SK-N-SH treated with all-trans-retinoic acid at 6 μM for 48 hours (cell line): ENCODE measurements around the gene UNC5B.

ENCODE experiments used
- ESRRG ChIP-seq: fragments of 250-450 bp; sonication (Bioruptor Pico); IDR thresholded peaks from 2 replicates; pipeline ENCODE4 v1.6.1; 2021; ENCODE audit warnings: mild to moderate bottlenecking
- GLIS3 ChIP-seq: fragments of 250-450 bp; sonication (Bioruptor Pico); IDR thresholded peaks from 2 replicates; pipeline ENCODE4 v1.5.0; 2020; ENCODE audit warnings: mild to moderate bottlenecking, moderate library complexity
- OSR1 ChIP-seq: fragments of 250-450 bp; sonication (Bioruptor Pico); IDR thresholded peaks from 2 replicates; pipeline ENCODE4 v1.8.0; 2022; ENCODE audit warnings: moderate library complexity, mild to moderate bottlenecking, inconsistent platforms
- PPARA ChIP-seq: fragments of 250-450 bp; sonication (Bioruptor Pico); IDR thresholded peaks from 2 replicates; pipeline ENCODE4 v1.5.0; 2020; ENCODE audit warnings: mild to moderate bottlenecking, borderline replicate concordance
- ZC3H10 ChIP-seq: fragments of 250-450 bp; sonication (Bioruptor Pico); IDR thresholded peaks from 2 replicates; pipeline ENCODE4 v1.5.1; 2021; ENCODE audit warnings: mild to moderate bottlenecking, moderate library complexity
- ZNF70 ChIP-seq: fragments of 450-650 bp; formaldehyde crosslinking; IDR thresholded peaks from 2 replicates; pipeline ENCODE4 v1.5.0; 2020; ENCODE audit warnings: mild to moderate bottlenecking, moderate library complexity
- ZNF8 ChIP-seq: fragments of 450-650 bp; formaldehyde crosslinking; IDR thresholded peaks from 2 replicates; pipeline ENCODE4 v1.5.0; 2020; ENCODE audit warnings: mild to moderate bottlenecking, moderate library complexity

DNA sequence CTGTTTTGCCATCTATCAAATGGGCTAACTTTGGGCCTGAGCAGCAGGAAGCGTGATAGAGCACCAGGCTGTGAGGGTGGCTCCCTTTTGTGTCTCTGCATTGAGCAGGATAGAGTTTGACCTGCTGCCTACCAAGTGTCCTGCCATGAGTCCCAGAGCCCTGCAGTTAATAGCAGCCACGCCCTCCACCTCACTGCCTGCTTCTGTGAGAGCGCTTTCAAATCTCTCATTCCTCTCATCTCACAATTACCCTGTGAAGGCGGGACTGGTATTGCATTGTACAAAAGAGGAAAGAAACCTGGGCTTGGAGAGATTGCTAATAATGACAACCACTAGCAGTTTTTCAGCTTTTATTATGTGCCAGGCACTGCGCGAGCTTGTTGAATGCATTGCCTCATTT, 39.9 kb downstream of the UNC5B start:
- TF ChIP-seq ZC3H10 (CRISPR knock-in tag) (no peak), PPARA (CRISPR knock-in tag) (no peak), ZNF70 (CRISPR knock-in tag) (no peak), OSR1 (CRISPR knock-in tag) (no peak), ZNF8 (CRISPR knock-in tag) (no peak), GLIS3 (no peak), ESRRG (CRISPR knock-in tag) (no peak)
